ENCODE measurements around the gene NUDT22. TPM values are rescaled to one million over a fixed set of nuclear protein-coding genes. Genes with fewer than 3 reads are reported as not detected.
A peak's percentile ranks its signal among the peaks of the same experiment; 100 is the strongest.

Gene NUDT22
- total and polyA plus RNA-seq, 2 of the 4 experiments (the other 2 are of a cell fraction), result 21.3 to 44.6 TPM

- ChIA-PET CTCF (interaction anchor here (0.6 to 2.5 kb wide), 3 partner anchors 36 to 882 kb away, joined by 3 to 8 read pairs (median 5); no protein-coding TSS in a partner anchor), POLR2A (ENCODE audit: unreplicated experiment) (interaction anchor here (0.6 to 1.1 kb wide), 2 partner anchors 36 to 55 kb away, joined by 3 to 24 read pairs; no protein-coding TSS in a partner anchor)
- peaks cover 23 to 42% of the 10 kb centered on the region in 2 experiments; a peak in 3 of 4 replicates for H3K79me1 ChIP-seq (ENCODE audit: low read depth in 1 of 2, low read length in 2 of 2)
- H3K4ac ChIP-seq (ENCODE audit: low read depth, low read length), result peak within 1 kb of the TSS; percentile 94
- H3K9me3 ChIP-seq (ENCODE audit: control insufficient read depth, insufficient read depth, low read length), result no peaks in the 10 kb centered on the region
- H3K9me1 ChIP-seq (ENCODE audit: insufficient read depth, low read length), result peaks cover 14% of the 10 kb centered on the region
- BruUV-seq (replicated peaks), result no TSS peak
- H3K56ac ChIP-seq (ENCODE audit: extremely low read depth, insufficient read depth, low read length), result peak within 1 kb of the TSS; percentile 55; the same call in 1 of the 2 replicates
- H3K4me1 ChIP-seq (ENCODE audit: control insufficient read depth, insufficient read depth, low read length), result peaks cover 15% of the 10 kb centered on the region
- H3K4me2 ChIP-seq (ENCODE audit: low read depth, low read length), result peak within 1 kb of the TSS; percentile 97
- H3K27ac ChIP-seq (ENCODE audit: insufficient read depth, low read length), result peak within 1 kb of the TSS; percentile 89
- intact Hi-C loops (cut with micrococcal nuclease) (loop anchor here (2.0 kb wide), 1 partner anchor 54 kb away; the partner anchor contains the start of gene STIP1), in situ Hi-C loops (cut with MboI; ENCODE audit: low sequenced_read_pairs) (no loop called here), dilution Hi-C loops (cut with HindIII; ENCODE audit: low sequenced_read_pairs, unreplicated experiment) (no loop called here)
- H2BK20ac ChIP-seq (ENCODE audit: low read depth, low read length), result no peak within 1 kb of the TSS
- peak within 1 kb of the TSS; percentile 82 for H2BK120ac ChIP-seq (ENCODE audit: low read depth, low read length)
- H3K9ac ChIP-seq (ENCODE audit: low read depth, low read length), result peak within 1 kb of the TSS; percentile 74
- WGBS, 2 experiments (ENCODE audit: extremely low coverage in 2 of 2, insufficient read length in 1 of 2), result 0% methylated on average over 21 of the region's 58 CpGs; no CpG with 5 or more reads in 1 of the 2 experiments
- H2AK5ac ChIP-seq (ENCODE audit: low read depth, low read length), result peak within 1 kb of the TSS; percentile 73
- peaks cover 21% of the 10 kb centered on the region for H4K20me1 ChIP-seq (ENCODE audit: insufficient read depth, low read length)
- H2BK15ac ChIP-seq (ENCODE audit: low read depth, low read length), result peak within 1 kb of the TSS; percentile 35; the same call in 2 of the 3 replicates
- peak within 1 kb of the TSS; percentile 96 to 99 for H4K8ac ChIP-seq (ENCODE audit: low read depth in 2 of 2, low read length in 2 of 2)
- H3K4me3 ChIP-seq (ENCODE audit: insufficient read depth, low read depth, low read length), result peak within 1 kb of the TSS; percentile 85
- H4K91ac ChIP-seq (ENCODE audit: insufficient read depth, low read depth, low read length), result peak within 1 kb of the TSS; percentile 83
- H3K36me3 ChIP-seq (ENCODE audit: control insufficient read depth, insufficient read depth, low read length), result peaks cover 31% of the 10 kb centered on the region
- DNase-seq, result peak; percentile 95
- TF ChIP-seq MXI1 (IDR thresholded peaks at IDR 0.05; ENCODE audit: borderline replicate concordance, low read depth, low read length), result peak; percentile 27; the same call in 1 of the 2 replicates
- peak; percentile 94 for TF ChIP-seq BHLHE40 (IDR thresholded peaks at IDR 0.05; ENCODE audit: low read depth, low read length)
- no peak for TF ChIP-seq RFX5 (IDR thresholded peaks at IDR 0.05; ENCODE audit: low read depth, low read length)
- peak; percentile 84 for TF ChIP-seq POLR2A (IDR thresholded peaks at IDR 0.05; ENCODE audit: low read depth, low read length)
- peak; percentile 51 for TF ChIP-seq USF2 (IDR thresholded peaks at IDR 0.05; ENCODE audit: low read depth, low read length)
- H3K14ac ChIP-seq (replicated peaks; ENCODE audit: low read depth, low read length), result peak within 1 kb of the TSS; percentile 91
- H3K23ac ChIP-seq (ENCODE audit: low read depth, low read length), result peak within 1 kb of the TSS; percentile 61; the same call in 1 of the 2 replicates
- H2AFZ ChIP-seq (replicated peaks; ENCODE audit: low read length, poor library complexity), result peak within 1 kb of the TSS; percentile 99
- H4K5ac ChIP-seq (ENCODE audit: low read depth, low read length), result peak within 1 kb of the TSS; percentile 90
- H3K27me3 ChIP-seq (ENCODE audit: control insufficient read depth, insufficient read depth, low read length), result no peaks in the 10 kb centered on the region
- peak; percentile 70 for ATAC-seq (ENCODE audit: low read depth)
- H3K18ac ChIP-seq (ENCODE audit: low read depth, low read length), result peak within 1 kb of the TSS; percentile 47
- H2AK9ac ChIP-seq (replicated peaks; ENCODE audit: low read depth, low read length, poor library complexity), result peak within 1 kb of the TSS; percentile 98
- peak within 1 kb of the TSS; percentile 92 for H2BK5ac ChIP-seq (ENCODE audit: low read depth, low read length, poor library complexity, severe bottlenecking)
Measured at GRCh38 chr11:64240435-64241240, 14.6 kb downstream of the NUDT22 start, which contains the start of gene FKBP2. TSS of gene FKBP2 (plus strand) at chr11:64241095. CDS start at chr11:64242388, 1,293 bp downstream.

Data from IMR-90 (cell line).